Osteocyte (in vitro differentiated cells): ENCODE results near the gene GADD45A. TPM values are rescaled to one million over a fixed set of nuclear protein-coding genes. Genes with fewer than 3 reads are reported as not detected.

Experiments used
- DNase-seq: peaks from one replicate; pipeline ENCODE4 v3.0.0; 2021; ENCODE audit warnings: mixed read lengths; ENCODE audit not compliant: unreplicated experiment; ENCODE audit errors: extremely low spot score
- H3K27ac Mint-ChIP-seq: one replicate; pipeline ENCODE4 v1.8.0; 2021; ENCODE audit warnings: mild to moderate bottlenecking, mixed read lengths; ENCODE audit not compliant: unreplicated experiment
- H3K27me3 Mint-ChIP-seq: one replicate; pipeline ENCODE4 v1.8.0; 2021; ENCODE audit warnings: mixed read lengths; ENCODE audit not compliant: unreplicated experiment
- H3K36me3 Mint-ChIP-seq: one replicate; pipeline ENCODE4 v1.8.0; 2021; ENCODE audit warnings: mixed read lengths; ENCODE audit not compliant: unreplicated experiment
- H3K4me1 Mint-ChIP-seq: one replicate; pipeline ENCODE4 v1.8.0; 2021; ENCODE audit warnings: mixed read lengths; ENCODE audit not compliant: unreplicated experiment
- H3K4me3 Mint-ChIP-seq: one replicate; pipeline ENCODE4 v1.8.0; 2021; ENCODE audit warnings: mild to moderate bottlenecking, moderate library complexity, mixed read lengths; ENCODE audit not compliant: unreplicated experiment
- H3K9me3 Mint-ChIP-seq: one replicate; pipeline ENCODE4 v1.8.0; 2021; ENCODE audit warnings: mixed read lengths; ENCODE audit not compliant: unreplicated experiment
- total RNA-seq: library from RNA; stranded (reverse); gene quantifications from 2 replicates; pipeline ENCODE4 v1.2.1, GENCODE V29; 2021
- TF ChIP-seq, protein P1 (sequence below): fragments of 200-600 bp; sonication (generic); IDR thresholded peaks from 2 replicates; pipeline ENCODE4 v1.5.0; 2021; ENCODE audit warnings: antibody characterized with exemption, mild to moderate bottlenecking, moderate library complexity

Gene GADD45A
- total RNA-seq, 1 donor from 2014 or later = 45.3 TPM

DNA sequence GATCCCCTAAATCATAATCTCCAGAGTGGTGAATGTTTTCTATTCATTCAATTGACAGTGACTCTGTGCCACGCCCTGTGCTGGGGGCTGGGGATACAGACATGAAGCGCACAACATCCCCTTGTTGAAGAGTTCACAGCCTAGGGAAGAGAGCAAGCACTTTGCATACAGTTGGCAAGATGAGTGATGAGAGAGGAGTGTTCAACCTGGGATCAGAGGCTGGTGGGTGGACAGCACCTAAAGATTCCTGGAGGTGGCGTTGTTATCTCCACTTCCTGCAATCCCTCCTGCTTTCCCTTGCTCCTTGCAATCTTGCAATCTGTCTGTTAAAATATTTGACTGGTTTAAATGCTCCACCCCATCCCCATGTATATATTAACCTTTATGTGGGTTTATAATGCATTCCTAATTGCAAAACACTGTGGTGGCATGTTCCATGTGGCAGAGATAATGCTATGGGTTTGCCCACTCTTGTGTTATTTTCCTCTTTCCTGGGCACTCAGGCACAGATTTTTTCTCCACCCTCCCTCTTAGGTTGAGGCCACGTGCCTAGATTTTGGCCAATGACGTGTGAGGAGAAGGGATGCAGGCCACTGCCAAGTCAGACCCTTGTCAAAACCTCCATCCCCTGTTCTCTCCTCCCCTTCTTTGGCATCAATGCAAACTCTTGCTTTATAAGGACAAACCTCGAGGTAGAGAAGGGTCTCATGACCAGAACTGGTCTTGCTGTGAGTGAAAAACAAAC lies 36.2 kb upstream of the GADD45A start:
- TF ChIP-seq, protein P1, sequence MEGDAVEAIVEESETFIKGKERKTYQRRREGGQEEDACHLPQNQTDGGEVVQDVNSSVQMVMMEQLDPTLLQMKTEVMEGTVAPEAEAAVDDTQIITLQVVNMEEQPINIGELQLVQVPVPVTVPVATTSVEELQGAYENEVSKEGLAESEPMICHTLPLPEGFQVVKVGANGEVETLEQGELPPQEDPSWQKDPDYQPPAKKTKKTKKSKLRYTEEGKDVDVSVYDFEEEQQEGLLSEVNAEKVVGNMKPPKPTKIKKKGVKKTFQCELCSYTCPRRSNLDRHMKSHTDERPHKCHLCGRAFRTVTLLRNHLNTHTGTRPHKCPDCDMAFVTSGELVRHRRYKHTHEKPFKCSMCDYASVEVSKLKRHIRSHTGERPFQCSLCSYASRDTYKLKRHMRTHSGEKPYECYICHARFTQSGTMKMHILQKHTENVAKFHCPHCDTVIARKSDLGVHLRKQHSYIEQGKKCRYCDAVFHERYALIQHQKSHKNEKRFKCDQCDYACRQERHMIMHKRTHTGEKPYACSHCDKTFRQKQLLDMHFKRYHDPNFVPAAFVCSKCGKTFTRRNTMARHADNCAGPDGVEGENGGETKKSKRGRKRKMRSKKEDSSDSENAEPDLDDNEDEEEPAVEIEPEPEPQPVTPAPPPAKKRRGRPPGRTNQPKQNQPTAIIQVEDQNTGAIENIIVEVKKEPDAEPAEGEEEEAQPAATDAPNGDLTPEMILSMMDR = no peak
- Mint-ChIP-seq H3K9me3 (no peaks in the 10 kb centered on the region), H3K36me3 (no peaks in the 10 kb centered on the region), H3K27me3 (no peaks in the 10 kb centered on the region), H3K4me3 (no peak overlapping the region), H3K27ac (no peak overlapping the region), H3K4me1 (no peaks in the 10 kb centered on the region)
- DNase-seq = no peak

- Mint-ChIP-seq H3K9me3 (no peaks in the 10 kb centered on the region), H3K4me3 (no peak overlapping the region), H3K27me3 (no peaks in the 10 kb centered on the region), H3K4me1 (no peaks in the 10 kb centered on the region), H3K27ac (no peak overlapping the region), H3K36me3 (no peaks in the 10 kb centered on the region)
- no peak for DNase-seq
- TF ChIP-seq, protein P1 = no peak
Observed at GRCh38 chr1:67650061-67650460, 34.9 kb upstream of the GADD45A start.

- TF ChIP-seq, protein P1 = no peak
Observed at GRCh38 chr1:67651031-67651430, 34.0 kb upstream of the GADD45A start.

DNA sequence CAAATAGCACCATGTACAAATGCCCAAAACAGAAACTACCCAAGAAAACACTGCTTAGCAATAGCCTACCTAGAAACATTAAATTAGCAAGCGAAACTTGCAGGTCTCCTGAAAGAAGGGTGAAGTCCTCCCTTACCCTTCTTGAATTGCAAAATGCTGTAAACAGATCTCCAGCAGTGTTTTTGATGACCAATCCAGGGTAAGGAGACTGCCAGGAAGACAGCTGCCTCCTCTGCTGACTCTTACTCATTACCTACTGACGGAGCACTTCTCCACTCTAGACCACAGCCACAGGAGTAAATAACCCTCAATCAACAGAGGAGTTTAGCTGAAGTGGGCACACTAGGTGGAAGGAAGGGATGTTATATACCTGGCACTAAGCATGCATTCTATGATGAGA lies 32.2 kb upstream of the GADD45A start:
- no peak overlapping the region for H3K27ac Mint-ChIP-seq
- no peak for DNase-seq
- no peaks in the 10 kb centered on the region for H3K9me3 Mint-ChIP-seq
- TF ChIP-seq, protein P1 = no peak
- no peaks in the 10 kb centered on the region for H3K4me1 Mint-ChIP-seq
- no peak overlapping the region for H3K4me3 Mint-ChIP-seq
- H3K36me3 Mint-ChIP-seq = no peaks in the 10 kb centered on the region
- no peaks in the 10 kb centered on the region for H3K27me3 Mint-ChIP-seq

More at GRCh38 chr1:67651031-67651430, 34.0 kb upstream of the GADD45A start:
- H3K27me3 Mint-ChIP-seq = no peaks in the 10 kb centered on the region
- H3K9me3 Mint-ChIP-seq = no peaks in the 10 kb centered on the region
- no peak for DNase-seq
- H3K36me3 Mint-ChIP-seq = no peaks in the 10 kb centered on the region
- no peaks in the 10 kb centered on the region for H3K4me1 Mint-ChIP-seq
- H3K27ac Mint-ChIP-seq = no peak overlapping the region
- no peak overlapping the region for H3K4me3 Mint-ChIP-seq

- Mint-ChIP-seq H3K36me3 (no peaks in the 10 kb centered on the region), H3K4me1 (no peaks in the 10 kb centered on the region), H3K4me3 (no peak overlapping the region), H3K27ac (no peak overlapping the region), H3K27me3 (no peaks in the 10 kb centered on the region), H3K9me3 (no peaks in the 10 kb centered on the region)
- TF ChIP-seq, protein P1 = no peak
- DNase-seq = no peak
Observed at GRCh38 chr1:67653304-67653703, 31.7 kb upstream of the GADD45A start.
